ENCODE results near the gene PLRG1.
"Not testable (repeated sequence)": the region's sequence is repeated elsewhere in the genome, so short reads cannot be mapped to it uniquely, and the experiment has no call there.

The PLRG1 gene
- total RNA-seq, result 34.6 to 41.5 (median 35.0) reads per million in 3 donors

GRCh38 chr4:154549894-154550790 lies at the start of gene PLRG1:
PLRG1 (minus strand) TSS chr4:154550400; CDS start chr4:154550308, 92 bp downstream.
- peak; percentile 91 to 95 (median 91) for DNase-seq
- H3K27me3 ChIP-seq (replicated peaks; ENCODE audit: control insufficient read depth, insufficient read depth, low read length, poor library complexity, severe bottlenecking), result no peaks in the 10 kb centered on the region

DNA sequence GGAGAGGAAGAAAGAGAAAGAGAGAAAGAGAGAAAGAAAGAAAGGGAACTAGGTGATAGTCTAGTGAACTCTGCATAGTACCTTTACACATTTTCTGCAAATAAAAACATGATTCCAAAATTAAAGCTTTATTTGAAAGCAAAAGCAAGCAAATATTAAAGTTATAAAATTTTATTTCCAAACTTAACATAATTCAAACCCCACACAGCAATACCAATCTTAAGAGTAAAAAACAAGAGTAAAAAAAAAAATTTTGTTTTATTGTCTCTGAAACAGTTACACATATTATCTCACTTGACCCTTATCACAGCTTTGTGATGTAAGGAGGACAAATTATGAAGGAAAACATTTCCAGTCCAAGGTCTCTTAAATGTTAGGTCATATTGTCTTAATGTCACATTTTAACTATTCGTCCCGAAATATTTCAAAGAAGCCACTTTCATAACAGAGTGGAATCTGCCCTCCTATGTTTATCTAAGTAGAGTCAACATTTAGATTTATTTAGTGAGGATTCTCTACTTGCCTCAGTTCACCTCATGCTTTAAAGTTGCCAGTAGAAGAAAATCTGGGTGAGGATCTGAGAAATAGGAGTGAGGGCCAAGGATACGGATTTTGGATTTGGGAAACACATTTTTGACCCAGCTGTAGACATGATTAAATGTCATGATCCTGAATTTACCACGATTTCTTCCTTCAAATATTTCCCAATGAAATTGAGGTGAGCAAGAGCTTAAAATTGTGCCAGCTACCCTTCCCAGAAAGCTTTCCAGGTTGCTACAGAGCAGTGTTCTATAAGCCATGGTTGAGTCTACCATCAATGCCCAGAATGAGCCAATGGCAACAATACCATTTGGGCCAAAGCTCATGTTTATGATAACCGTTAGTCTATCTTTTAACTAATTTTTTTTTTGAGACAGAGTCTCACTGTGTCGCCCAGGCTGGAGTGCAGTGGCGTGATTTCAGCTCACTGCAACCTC lies 47.9 kb upstream of the PLRG1 start:
- Histone ChIP-seq H3K4me3 (ENCODE audit: insufficient read depth, low read depth, low read length, poor library complexity, severe bottlenecking) (no peak overlapping the region), H3K36me3 (ENCODE audit: control insufficient read depth, insufficient read depth, low read length) (no peaks in the 10 kb centered on the region), H3K4me1 (ENCODE audit: control insufficient read depth, insufficient read depth, low read length, poor library complexity, severe bottlenecking) (no peaks in the 10 kb centered on the region), H3K9me3 (ENCODE audit: control insufficient read depth, low read length) (no peaks in the 10 kb centered on the region), H3K27me3 (replicated peaks; ENCODE audit: control insufficient read depth, insufficient read depth, low read length, poor library complexity, severe bottlenecking) (peaks cover 4% of the 10 kb centered on the region), H3K27ac (ENCODE audit: insufficient read depth, low read length, poor library complexity, severe bottlenecking) (no peak overlapping the region)
- no peak for DNase-seq

More at GRCh38 chr4:154549894-154550790, at the start of gene PLRG1:
- Histone ChIP-seq H3K36me3 (ENCODE audit: control insufficient read depth, insufficient read depth, low read length) (peaks cover 20% of the 10 kb centered on the region), H3K4me1 (ENCODE audit: control insufficient read depth, insufficient read depth, low read length, poor library complexity, severe bottlenecking) (peaks cover 15% of the 10 kb centered on the region), H3K27ac (ENCODE audit: insufficient read depth, low read length, poor library complexity, severe bottlenecking) (peak within 1 kb of the TSS; percentile 68), H3K9me3 (ENCODE audit: control insufficient read depth, low read length) (no peaks in the 10 kb centered on the region), H3K4me3 (ENCODE audit: insufficient read depth, low read depth, low read length, poor library complexity, severe bottlenecking) (peak within 1 kb of the TSS; percentile 87)

DNA sequence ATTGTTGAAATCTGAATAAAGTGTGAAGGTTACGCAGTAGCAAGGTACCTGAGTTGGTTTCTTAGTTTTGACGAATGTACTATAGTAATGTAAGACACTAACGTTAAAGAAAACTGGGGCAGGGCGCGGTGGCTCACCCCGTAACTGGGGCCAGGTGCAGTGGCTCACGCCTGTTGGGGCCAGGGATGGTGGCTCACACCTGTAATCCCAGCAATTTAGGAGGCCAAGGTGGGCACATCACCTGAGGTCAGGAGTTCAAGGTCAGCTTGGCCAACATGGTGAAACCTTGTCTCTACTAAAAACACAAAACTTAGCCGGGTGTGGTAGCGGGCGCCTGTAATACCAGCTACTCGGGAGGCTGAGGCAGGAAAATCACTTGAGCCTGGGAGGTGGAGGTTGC lies 47.1 kb upstream of the PLRG1 start:
- not testable (repeated sequence) for H3K27me3 ChIP-seq (replicated peaks; ENCODE audit: control insufficient read depth, insufficient read depth, low read length, poor library complexity, severe bottlenecking); H3K9me3 ChIP-seq (ENCODE audit: control insufficient read depth, low read length); H3K4me1 ChIP-seq (ENCODE audit: control insufficient read depth, insufficient read depth, low read length, poor library complexity, severe bottlenecking); H3K4me3 ChIP-seq (ENCODE audit: insufficient read depth, low read depth, low read length, poor library complexity, severe bottlenecking); DNase-seq; H3K36me3 ChIP-seq (ENCODE audit: control insufficient read depth, insufficient read depth, low read length); H3K27ac ChIP-seq (ENCODE audit: insufficient read depth, low read length, poor library complexity, severe bottlenecking)

DNA sequence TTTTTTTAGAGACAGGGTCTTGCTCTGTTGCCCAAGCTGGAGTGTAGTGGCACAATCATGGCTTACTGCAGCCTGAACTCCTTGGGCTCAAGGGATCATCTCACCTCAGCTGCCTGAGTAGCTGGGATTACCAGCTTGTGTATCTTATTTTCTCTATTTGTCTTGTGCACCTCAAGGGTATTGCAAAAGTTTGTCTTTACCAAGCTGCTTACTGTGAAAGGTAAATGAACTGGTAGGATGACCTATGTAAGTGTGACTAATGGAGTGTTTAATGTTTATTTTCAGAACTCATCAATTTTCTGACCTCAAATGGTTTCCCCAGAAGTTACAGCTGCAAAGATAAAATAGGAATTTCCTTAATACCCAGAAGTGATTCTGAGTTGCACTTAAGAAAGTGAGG lies 45.6 kb upstream of the PLRG1 start:
- H3K9me3 ChIP-seq (ENCODE audit: control insufficient read depth, low read length), result no peaks in the 10 kb centered on the region
- no peak overlapping the region for H3K4me3 ChIP-seq (ENCODE audit: insufficient read depth, low read depth, low read length, poor library complexity, severe bottlenecking)
- H3K4me1 ChIP-seq (ENCODE audit: control insufficient read depth, insufficient read depth, low read length, poor library complexity, severe bottlenecking), result no peaks in the 10 kb centered on the region
- peaks cover 4% of the 10 kb centered on the region for H3K27me3 ChIP-seq (replicated peaks; ENCODE audit: control insufficient read depth, insufficient read depth, low read length, poor library complexity, severe bottlenecking)
- H3K27ac ChIP-seq (ENCODE audit: insufficient read depth, low read length, poor library complexity, severe bottlenecking), result no peak overlapping the region
- no peaks in the 10 kb centered on the region for H3K36me3 ChIP-seq (ENCODE audit: control insufficient read depth, insufficient read depth, low read length)
- no peak for DNase-seq

- H3K4me1 ChIP-seq (ENCODE audit: control insufficient read depth, insufficient read depth, low read length, poor library complexity, severe bottlenecking); H3K36me3 ChIP-seq (ENCODE audit: control insufficient read depth, insufficient read depth, low read length); H3K27me3 ChIP-seq (replicated peaks; ENCODE audit: control insufficient read depth, insufficient read depth, low read length, poor library complexity, severe bottlenecking); H3K27ac ChIP-seq (ENCODE audit: insufficient read depth, low read length, poor library complexity, severe bottlenecking); H3K9me3 ChIP-seq (ENCODE audit: control insufficient read depth, low read length); H3K4me3 ChIP-seq (ENCODE audit: insufficient read depth, low read depth, low read length, poor library complexity, severe bottlenecking); DNase-seq: not testable (repeated sequence)
These were observed 44.1 kb upstream of the PLRG1 start for GRCh38 chr4:154594343-154594742.

- Histone ChIP-seq H3K4me1 (ENCODE audit: control insufficient read depth, insufficient read depth, low read length, poor library complexity, severe bottlenecking) (no peaks in the 10 kb centered on the region), H3K27ac (ENCODE audit: insufficient read depth, low read length, poor library complexity, severe bottlenecking) (no peak overlapping the region), H3K27me3 (replicated peaks; ENCODE audit: control insufficient read depth, insufficient read depth, low read length, poor library complexity, severe bottlenecking) (peaks cover 4% of the 10 kb centered on the region), H3K36me3 (ENCODE audit: control insufficient read depth, insufficient read depth, low read length) (no peaks in the 10 kb centered on the region), H3K9me3 (ENCODE audit: control insufficient read depth, low read length) (no peaks in the 10 kb centered on the region), H3K4me3 (ENCODE audit: insufficient read depth, low read depth, low read length, poor library complexity, severe bottlenecking) (no peak overlapping the region)
- DNase-seq, result no peak
These were observed 43.7 kb upstream of the PLRG1 start for GRCh38 chr4:154593868-154594267.

DNA sequence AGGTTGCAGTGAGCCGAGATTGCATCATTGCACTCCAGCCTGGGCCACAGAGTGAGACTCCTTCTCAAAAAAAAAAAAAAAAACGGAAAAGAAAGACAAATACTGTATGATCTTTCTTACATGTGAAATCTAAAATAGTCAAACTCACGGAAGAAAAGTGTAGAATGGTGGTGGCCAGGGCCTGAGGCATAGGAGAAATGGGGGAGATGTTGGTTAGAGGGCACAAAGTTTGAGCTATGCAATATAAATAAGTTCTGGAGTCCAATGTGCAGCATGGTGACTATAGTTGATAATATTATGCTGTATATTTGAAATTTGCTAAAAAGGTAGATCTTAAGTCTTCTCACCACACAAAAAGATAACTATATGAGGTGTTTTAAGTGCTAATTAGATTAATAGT lies 41.7 kb upstream of the PLRG1 start:
- H3K27me3 ChIP-seq (replicated peaks; ENCODE audit: control insufficient read depth, insufficient read depth, low read length, poor library complexity, severe bottlenecking), result peaks cover 4% of the 10 kb centered on the region
- H3K4me3 ChIP-seq (ENCODE audit: insufficient read depth, low read depth, low read length, poor library complexity, severe bottlenecking), result no peak overlapping the region
- no peaks in the 10 kb centered on the region for H3K36me3 ChIP-seq (ENCODE audit: control insufficient read depth, insufficient read depth, low read length)
- H3K27ac ChIP-seq (ENCODE audit: insufficient read depth, low read length, poor library complexity, severe bottlenecking), result no peak overlapping the region
- DNase-seq, result no peak
- H3K9me3 ChIP-seq (ENCODE audit: control insufficient read depth, low read length), result no peaks in the 10 kb centered on the region
- no peaks in the 10 kb centered on the region for H3K4me1 ChIP-seq (ENCODE audit: control insufficient read depth, insufficient read depth, low read length, poor library complexity, severe bottlenecking)

DNA sequence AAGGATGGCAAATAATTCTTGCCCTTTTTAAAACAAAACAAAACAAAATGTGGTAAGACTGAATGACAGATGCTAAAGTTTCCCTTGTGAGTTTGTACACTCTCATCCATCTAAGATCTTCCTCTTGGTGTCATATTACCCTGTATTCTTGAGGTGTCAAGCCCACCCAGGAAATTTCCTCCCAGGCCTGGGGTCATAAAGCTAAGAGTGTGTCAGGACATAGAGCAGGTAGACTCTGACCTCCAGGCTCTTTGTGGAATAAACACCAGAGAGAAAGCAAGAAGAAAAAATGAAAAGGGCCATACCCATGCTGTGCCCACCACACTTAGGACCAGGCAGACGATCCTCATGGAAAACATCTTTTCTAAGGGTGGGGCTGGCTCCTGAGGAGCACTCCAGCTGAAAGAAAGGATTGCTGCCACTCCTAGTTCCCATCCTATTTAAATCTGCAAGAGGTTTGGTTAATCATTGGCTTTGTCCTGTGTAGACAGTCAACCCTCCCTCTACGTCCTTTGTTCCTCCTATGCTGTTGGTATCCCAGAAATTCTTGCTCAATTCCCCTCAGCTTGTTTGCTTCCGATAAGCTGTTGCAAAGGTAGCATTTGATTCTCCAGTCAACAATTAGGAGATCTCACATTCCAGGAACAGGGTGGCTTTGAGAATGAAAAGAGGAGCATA lies 40.3 kb upstream of the PLRG1 start, which contains the start of gene FGA:
Gene FGA, minus strand, starts transcription at position 414 of the 678 bp plus-strand sequence. Its CDS starts 55 bp downstream, at position 359.
- H3K36me3 ChIP-seq (ENCODE audit: control insufficient read depth, insufficient read depth, low read length), result no peaks in the 10 kb centered on the region
- no peaks in the 10 kb centered on the region for H3K27me3 ChIP-seq (replicated peaks; ENCODE audit: control insufficient read depth, insufficient read depth, low read length, poor library complexity, severe bottlenecking)
- no peaks in the 10 kb centered on the region for H3K4me1 ChIP-seq (ENCODE audit: control insufficient read depth, insufficient read depth, low read length, poor library complexity, severe bottlenecking)
- no peaks in the 10 kb centered on the region for H3K9me3 ChIP-seq (ENCODE audit: control insufficient read depth, low read length)
- H3K27ac ChIP-seq (ENCODE audit: insufficient read depth, low read length, poor library complexity, severe bottlenecking), result no peak within 1 kb of the TSS
- no peak for DNase-seq
- H3K4me3 ChIP-seq (ENCODE audit: insufficient read depth, low read depth, low read length, poor library complexity, severe bottlenecking), result no peak within 1 kb of the TSS

DNA sequence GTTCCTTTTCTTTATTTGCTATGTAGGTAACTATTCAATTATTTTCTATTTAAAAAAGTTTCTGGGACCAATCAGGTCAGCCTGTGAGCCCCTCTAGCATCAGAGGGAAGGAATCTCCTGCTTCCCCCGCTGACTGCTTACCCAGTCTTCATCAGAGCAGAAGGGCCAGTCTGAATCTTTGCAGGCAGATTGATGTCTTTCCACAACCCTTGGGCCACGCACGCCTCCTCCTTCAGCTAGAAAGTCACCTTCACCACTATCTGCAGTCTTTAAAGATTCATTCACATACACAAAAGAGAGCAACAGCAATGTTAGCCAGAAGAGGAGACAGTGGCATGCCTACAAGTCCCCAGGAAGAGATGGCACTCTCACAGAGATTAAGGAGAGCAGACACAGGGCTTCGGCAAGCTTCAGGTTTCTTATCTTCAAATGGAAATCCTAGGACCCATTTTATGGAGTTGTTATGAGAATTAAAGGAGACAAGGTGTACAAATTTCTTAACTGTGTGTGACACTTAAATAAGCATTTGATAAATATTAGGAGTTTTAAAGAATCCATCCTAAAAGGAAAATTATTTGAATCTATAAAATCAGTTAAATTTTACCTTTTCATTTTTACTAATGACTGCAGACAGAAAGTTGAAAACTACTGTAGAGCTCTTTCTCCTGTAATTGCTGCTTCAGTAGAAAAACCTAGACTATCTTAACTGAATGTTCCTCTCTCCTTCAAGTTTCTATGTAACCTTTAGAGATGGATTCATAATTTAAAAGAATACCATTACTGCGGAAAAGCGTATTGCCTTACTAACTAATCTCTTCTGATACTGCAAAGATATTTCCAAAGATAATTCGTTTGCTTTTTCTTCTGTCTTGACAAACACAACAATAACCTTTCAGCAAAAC lies 39.3 kb upstream of the PLRG1 start:
- H3K4me1 ChIP-seq (ENCODE audit: control insufficient read depth, insufficient read depth, low read length, poor library complexity, severe bottlenecking), result no peaks in the 10 kb centered on the region
- H3K36me3 ChIP-seq (ENCODE audit: control insufficient read depth, insufficient read depth, low read length), result no peaks in the 10 kb centered on the region
- no peaks in the 10 kb centered on the region for H3K27me3 ChIP-seq (replicated peaks; ENCODE audit: control insufficient read depth, insufficient read depth, low read length, poor library complexity, severe bottlenecking)
- no peak overlapping the region for H3K4me3 ChIP-seq (ENCODE audit: insufficient read depth, low read depth, low read length, poor library complexity, severe bottlenecking)
- H3K9me3 ChIP-seq (ENCODE audit: control insufficient read depth, low read length), result no peaks in the 10 kb centered on the region
- H3K27ac ChIP-seq (ENCODE audit: insufficient read depth, low read length, poor library complexity, severe bottlenecking), result no peak overlapping the region
- DNase-seq, result no peak

All from effector memory CD4-positive, alpha-beta T cell (primary cell).